GM19025 (cell line): ENCODE measurements around the gene LDLR.
"Not testable (repeated sequence)": the region's sequence is repeated elsewhere in the genome, so short reads cannot be mapped to it uniquely, and the experiment has no call there.

Experiments
- ATAC-seq: cut with Tn5 transposase; IDR thresholded peaks from one replicate; pipeline ENCODE4 v1.9.1; 2021; ENCODE audit warnings: mild to moderate bottlenecking, low read depth, moderate library complexity; ENCODE audit not compliant: unreplicated experiment

LDLR gene

GRCh38 chr19:11137542-11138384 lies 48.5 kb downstream of the LDLR start:
- no peak for ATAC-seq

GRCh38 chr19:11138601-11139300 lies 49.5 kb downstream of the LDLR start:
- no peak for ATAC-seq

- ATAC-seq: not testable (repeated sequence)
These were observed 50.8 kb downstream of the LDLR start for GRCh38 chr19:11140023-11140538.

- ATAC-seq: no peak
These were observed 51.6 kb downstream of the LDLR start for GRCh38 chr19:11140896-11141295.

GRCh38 chr19:11141937-11142527 lies 52.8 kb downstream of the LDLR start:
- ATAC-seq: no peak

GRCh38 chr19:11142528-11143171 lies 53.4 kb downstream of the LDLR start:
- no peak for ATAC-seq

GRCh38 chr19:11145536-11145924 lies 56.3 kb downstream of the LDLR start:
- no peak for ATAC-seq

DNA sequence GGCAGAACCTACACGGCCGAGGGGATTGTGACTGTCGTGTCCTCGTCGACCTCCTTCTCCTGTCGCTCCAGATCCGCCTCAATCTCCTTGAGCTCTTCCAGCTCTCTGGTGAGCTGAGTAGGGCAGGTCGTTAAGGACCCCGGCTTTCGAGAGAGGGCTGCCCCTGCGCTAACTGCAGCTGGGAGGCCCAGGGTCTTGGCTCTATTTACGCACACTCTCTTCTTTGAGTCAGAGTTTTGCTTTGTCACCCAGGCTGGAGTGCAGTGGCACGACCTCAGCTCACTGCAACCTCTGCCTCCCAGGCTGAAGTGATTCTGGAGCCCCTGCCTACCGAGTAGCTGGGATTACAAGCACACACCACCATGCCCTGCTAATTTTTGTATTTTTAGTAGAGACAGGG lies 58.7 kb downstream of the LDLR start:
- ATAC-seq: no peak

DNA sequence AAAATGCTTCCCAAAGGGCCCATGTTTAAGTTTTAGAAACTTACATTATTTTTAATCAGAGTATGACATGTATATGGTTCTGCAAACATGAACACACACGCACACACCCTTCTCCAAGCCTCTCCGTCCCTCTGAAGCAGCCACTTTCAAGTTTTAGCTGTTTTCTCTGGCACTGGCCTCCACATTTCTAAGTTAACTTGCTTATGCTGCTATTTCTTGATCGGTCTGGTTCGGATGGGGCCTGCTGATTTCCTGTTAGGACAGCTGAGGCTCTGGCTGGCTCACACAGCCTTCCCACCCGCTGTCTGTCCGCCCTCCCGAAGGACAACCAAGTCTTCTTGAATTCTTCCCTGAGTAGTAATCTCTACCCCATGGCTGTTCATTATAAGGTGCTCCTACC lies 61.9 kb downstream of the LDLR start:
- no peak for ATAC-seq

DNA sequence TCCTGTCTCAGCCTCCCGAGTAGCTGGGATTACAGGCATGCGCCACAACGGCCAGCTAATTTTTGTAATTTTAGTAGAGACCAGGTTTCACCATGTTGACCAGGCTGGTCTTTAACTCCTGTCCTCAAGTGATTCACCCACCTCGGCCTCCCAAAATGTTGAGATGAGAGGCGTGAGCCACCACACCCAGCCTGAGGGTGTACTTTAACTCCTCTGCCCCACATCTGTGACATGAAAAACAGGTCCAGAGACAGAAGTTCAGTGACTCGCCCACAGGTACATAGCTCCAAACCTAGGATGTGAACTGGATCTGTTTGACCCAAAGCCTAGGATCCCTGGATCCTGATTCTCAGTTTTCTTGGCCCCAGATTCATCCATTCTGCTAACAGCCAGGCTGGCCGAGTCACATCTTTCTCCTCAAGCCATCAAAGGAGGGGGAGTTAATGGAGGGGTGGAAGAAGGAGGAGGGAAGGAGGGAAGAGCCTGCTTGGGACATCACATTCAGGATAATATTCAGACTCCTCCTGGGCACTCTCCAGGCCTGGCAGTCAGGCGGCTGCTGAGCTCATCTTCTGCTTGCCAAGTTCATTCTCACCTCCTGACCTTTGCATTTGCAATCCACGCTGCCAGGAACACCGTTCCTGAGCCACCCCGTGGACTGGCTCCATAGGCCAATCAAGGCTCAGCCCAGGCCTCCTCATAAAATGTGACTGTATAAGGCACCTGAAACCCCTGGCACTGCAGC lies 63.2 kb downstream of the LDLR start:
- no peak for ATAC-seq

DNA sequence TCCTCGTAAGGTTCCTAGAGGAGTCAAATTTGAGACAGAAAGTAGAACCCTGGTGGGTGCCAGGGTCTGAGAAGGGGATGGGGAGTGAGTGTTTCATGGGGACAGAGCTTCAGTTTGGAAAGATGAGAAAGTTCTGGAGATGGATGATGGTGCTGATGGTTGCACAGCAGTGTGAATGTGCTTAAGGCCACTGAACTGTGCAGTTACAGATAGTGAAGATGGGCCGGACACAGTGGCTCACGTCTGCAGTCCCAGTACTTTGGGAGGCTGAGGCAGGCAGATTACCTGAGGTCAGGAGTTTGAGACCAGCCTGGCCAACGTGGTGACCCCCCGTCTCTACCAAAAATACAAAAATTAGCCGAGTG lies 65.4 kb downstream of the LDLR start:
- no peak for ATAC-seq

GRCh38 chr19:11155373-11156120 lies 66.3 kb downstream of the LDLR start, which contains the start of gene SPC24:
SPC24 (minus strand) TSS chr19:11155782; CDS start chr19:11155776, 6 bp downstream.
- ATAC-seq: peak; percentile 95

DNA sequence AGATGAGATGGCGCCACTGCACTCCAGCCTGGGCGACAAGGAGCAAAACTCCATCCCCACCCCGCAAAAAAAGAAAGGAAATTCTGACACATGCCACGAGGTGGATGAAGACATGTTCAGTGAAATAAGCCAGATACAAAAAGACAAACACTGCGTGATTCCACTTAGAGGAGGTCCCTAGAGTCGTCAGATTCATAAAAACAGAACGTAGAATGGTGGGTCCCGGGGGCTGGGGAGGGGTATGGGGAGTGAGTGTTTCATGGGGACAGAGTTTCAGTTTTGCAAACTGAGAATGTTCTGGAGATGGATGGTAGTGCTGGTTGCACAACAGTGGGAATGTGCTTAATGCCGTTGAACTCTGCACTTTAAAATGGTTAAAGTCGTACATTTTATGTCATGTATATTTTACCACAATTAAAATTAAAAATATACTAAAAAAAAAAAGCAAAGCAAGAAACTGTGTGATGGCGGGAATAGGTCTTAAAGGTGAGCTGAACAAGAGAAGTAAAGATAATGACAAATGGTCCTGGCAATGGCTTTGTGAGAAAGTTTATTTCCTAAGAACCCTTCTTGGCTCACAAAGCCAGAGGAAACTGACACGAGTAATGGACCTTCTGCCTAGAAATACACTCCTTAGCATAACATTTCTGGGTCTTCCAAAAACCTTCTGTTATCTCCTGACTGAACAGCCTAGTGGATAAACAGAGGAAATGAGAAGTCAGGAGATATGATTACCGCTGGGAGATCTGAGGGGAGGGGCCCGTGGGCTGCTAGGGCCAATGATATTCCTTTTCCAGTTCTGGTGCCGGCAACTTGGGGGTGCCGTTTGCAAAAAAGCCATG lies 70.6 kb downstream of the LDLR start:
- no peak for ATAC-seq

GRCh38 chr19:11160440-11160768 lies 71.1 kb downstream of the LDLR start:
- ATAC-seq: not testable (repeated sequence)

DNA sequence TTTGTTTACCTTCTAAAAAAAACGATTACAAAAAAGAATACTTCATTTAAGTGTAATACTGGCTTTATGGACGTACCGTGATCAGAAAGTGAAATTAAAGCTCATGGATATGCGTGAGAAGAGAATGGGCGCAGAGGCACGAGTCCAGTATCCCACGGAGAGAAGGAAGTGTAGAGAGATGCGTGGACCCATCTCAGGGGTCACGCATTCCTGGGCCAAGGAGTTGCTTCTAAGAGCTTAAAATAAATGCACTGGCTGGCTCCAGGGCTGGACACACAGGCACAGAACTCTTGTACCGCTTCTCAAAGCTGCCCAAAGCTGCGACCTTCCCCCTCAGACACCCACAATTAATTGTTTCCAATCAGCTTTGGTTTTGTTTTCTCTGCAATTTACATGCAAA lies 75.0 kb downstream of the LDLR start:
- no peak for ATAC-seq

DNA sequence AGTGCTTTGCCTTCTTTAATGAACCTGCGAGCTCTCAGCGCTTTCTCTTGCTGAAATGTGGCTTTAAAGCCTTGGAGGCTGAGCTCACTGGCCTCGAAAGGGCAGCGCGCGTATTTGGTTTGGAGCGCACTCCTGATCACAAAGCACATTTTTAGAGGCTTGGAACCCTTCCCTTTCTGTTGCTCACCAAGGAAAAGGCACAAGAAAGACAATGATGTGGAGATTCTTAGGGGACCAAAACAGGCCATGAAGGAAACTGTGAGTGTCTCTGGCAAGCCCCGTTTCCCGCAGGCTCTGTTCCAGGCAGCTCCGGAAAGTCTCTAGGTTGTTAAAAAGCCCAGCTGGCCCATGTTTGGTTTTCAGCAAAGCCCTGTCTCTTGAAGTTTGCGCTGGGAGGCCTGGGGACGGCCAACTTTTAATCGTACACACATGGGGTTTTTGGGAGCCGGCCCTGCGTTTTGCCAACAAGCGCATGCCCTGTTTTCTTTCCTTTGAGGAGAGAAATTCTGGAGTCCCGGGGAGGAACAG lies 75.7 kb downstream of the LDLR start:
- ATAC-seq: no peak

DNA sequence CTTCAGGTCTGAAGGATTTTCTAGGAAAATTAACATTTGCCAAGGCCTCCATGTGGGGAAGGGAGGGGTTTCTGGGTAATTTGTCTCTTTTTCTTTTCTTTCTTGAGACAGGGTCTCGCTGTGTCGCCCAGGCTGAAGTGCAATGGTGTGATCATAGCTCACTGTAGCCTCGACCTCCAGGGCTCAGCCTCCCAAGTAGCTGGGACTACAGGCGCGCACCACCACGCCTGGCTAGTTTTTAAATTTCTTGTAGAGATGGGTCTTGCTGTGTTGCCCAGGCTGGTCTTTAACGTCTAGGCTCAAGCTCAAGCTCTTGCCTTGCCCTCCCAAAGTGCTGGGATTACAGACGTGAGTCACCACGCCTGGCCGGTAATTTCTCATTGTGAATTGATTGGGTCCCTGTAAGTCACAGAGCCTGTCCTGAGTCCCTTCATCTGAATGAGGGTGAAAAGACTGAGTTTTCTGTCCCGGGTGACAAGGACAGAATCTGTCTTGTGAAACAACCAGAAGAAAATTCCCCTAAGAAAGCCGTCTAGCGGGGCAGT lies 76.3 kb downstream of the LDLR start:
- no peak for ATAC-seq
